ENCODE data around the gene DIO1.

The DIO1 gene

GRCh38 chr1:53899206-53899628 lies 5.2 kb downstream of the DIO1 start:
- Histone ChIP-seq H3K36me3 (ENCODE audit: control insufficient read depth, low read length) (no peaks in the 10 kb centered on the region), H3K9me2 (replicated peaks; ENCODE audit: control insufficient read depth, low read length) (no peaks in the 10 kb centered on the region), H3K27me3 (ENCODE audit: control insufficient read depth, low read length) (0 out of 2 replicates have a peak, but pooled peaks cover 2% of the 10 kb centered on the region), H3K9me3 (ENCODE audit: control insufficient read depth, insufficient read depth, low read length) (no peaks in the 10 kb centered on the region), H3K4me3 (ENCODE audit: low read length) (no peak overlapping the region), H3F3A (ENCODE audit: control insufficient read depth, insufficient read depth) (no peaks in the 10 kb centered on the region), H3K79me2 (ENCODE audit: control insufficient read depth, low read length) (no peaks in the 10 kb centered on the region), H3K27ac (ENCODE audit: low read depth, low read length) (no peak overlapping the region), H3K4me2 (ENCODE audit: low read length) (no peak overlapping the region), H3K4me1 (ENCODE audit: control insufficient read depth, low read length) (no peaks in the 10 kb centered on the region), H4K20me1 (ENCODE audit: control insufficient read depth, insufficient read depth, low read depth, low read length) (no peaks in the 10 kb centered on the region)
- no peak for TF ChIP-seq EZH2phosphoT487 (IDR thresholded peaks at IDR 0.05; ENCODE audit: borderline replicate concordance, low read length)
- no peak for TF ChIP-seq CTCF (IDR thresholded peaks at IDR 0.05; ENCODE audit: low read depth, low read length, poor library complexity, severe bottlenecking)

- H3K27ac ChIP-seq (ENCODE audit: low read depth, low read length): no peak overlapping the region
- no peak overlapping the region for H3K4me3 ChIP-seq (ENCODE audit: low read length)
- H3K9me2 ChIP-seq (replicated peaks; ENCODE audit: control insufficient read depth, low read length): no peaks in the 10 kb centered on the region
- no peaks in the 10 kb centered on the region for H3K36me3 ChIP-seq (ENCODE audit: control insufficient read depth, low read length)
- H3K27me3 ChIP-seq (ENCODE audit: control insufficient read depth, low read length): 0 out of 2 replicates have a peak, but pooled peaks cover 1% of the 10 kb centered on the region
- no peak overlapping the region for H3K4me2 ChIP-seq (ENCODE audit: low read length)
- no peaks in the 10 kb centered on the region for H4K20me1 ChIP-seq (ENCODE audit: control insufficient read depth, insufficient read depth, low read depth, low read length)
- H3K4me1 ChIP-seq (ENCODE audit: control insufficient read depth, low read length): no peaks in the 10 kb centered on the region
- H3K79me2 ChIP-seq (ENCODE audit: control insufficient read depth, low read length): no peaks in the 10 kb centered on the region
- TF ChIP-seq EZH2phosphoT487 (IDR thresholded peaks at IDR 0.05; ENCODE audit: borderline replicate concordance, low read length) (no peak), CTCF (IDR thresholded peaks at IDR 0.05; ENCODE audit: low read depth, low read length, poor library complexity, severe bottlenecking) (no peak)
- H3F3A ChIP-seq (ENCODE audit: control insufficient read depth, insufficient read depth): no peaks in the 10 kb centered on the region
- H3K9me3 ChIP-seq (ENCODE audit: control insufficient read depth, insufficient read depth, low read length): no peaks in the 10 kb centered on the region
Observed at GRCh38 chr1:53899708-53900107, 5.7 kb downstream of the DIO1 start.

GRCh38 chr1:53902235-53903138 lies 8.5 kb downstream of the DIO1 start:
- Histone ChIP-seq H3K79me2 (ENCODE audit: control insufficient read depth, low read length) (no peaks in the 10 kb centered on the region), H3K4me1 (ENCODE audit: control insufficient read depth, low read length) (no peaks in the 10 kb centered on the region), H3K36me3 (ENCODE audit: control insufficient read depth, low read length) (no peaks in the 10 kb centered on the region), H3K4me2 (ENCODE audit: low read length) (no peak overlapping the region), H3K4me3 (ENCODE audit: low read length) (no peak overlapping the region), H3K9me2 (replicated peaks; ENCODE audit: control insufficient read depth, low read length) (no peaks in the 10 kb centered on the region), H3K9me3 (ENCODE audit: control insufficient read depth, insufficient read depth, low read length) (no peaks in the 10 kb centered on the region), H4K20me1 (ENCODE audit: control insufficient read depth, insufficient read depth, low read depth, low read length) (no peaks in the 10 kb centered on the region), H3F3A (ENCODE audit: control insufficient read depth, insufficient read depth) (no peaks in the 10 kb centered on the region), H3K27ac (ENCODE audit: low read depth, low read length) (no peak overlapping the region), H3K27me3 (ENCODE audit: control insufficient read depth, low read length) (no peaks in the 10 kb centered on the region)
- TF ChIP-seq CTCF (IDR thresholded peaks at IDR 0.05; ENCODE audit: low read depth, low read length, poor library complexity, severe bottlenecking) (no peak), EZH2phosphoT487 (IDR thresholded peaks at IDR 0.05; ENCODE audit: borderline replicate concordance, low read length) (no peak)

All from DOHH2 (cell line).